Measurements from ENCODE around the gene AFG1L. TPM values are rescaled to one million over a fixed set of nuclear protein-coding genes. Genes with fewer than 3 reads are reported as not detected.

AFG1L gene
- total RNA-seq, 1 experiment from 2014 or later = 7.1 TPM

GRCh38 chr6:108563292-108563691, 268.4 kb downstream of the AFG1L start:
- CTCF ChIA-PET = no interaction called here
- no peak for DNase-seq
- peaks cover 67% of the 10 kb centered on the region for H3K36me3 Mint-ChIP-seq (ENCODE audit: insufficient read depth, unreplicated experiment)
- no peak for TF ChIP-seq CTCF (IDR thresholded peaks at IDR 0.05; ENCODE audit: unreplicated experiment)
- H3K9me3 Mint-ChIP-seq (ENCODE audit: low read depth, unreplicated experiment) = no peaks in the 10 kb centered on the region
- H3K4me1 Mint-ChIP-seq (ENCODE audit: low read depth, unreplicated experiment) = peaks cover 33% of the 10 kb centered on the region
- intact Hi-C loops (cut with micrococcal nuclease; ENCODE audit: unreplicated experiment) = loop anchor here (2.0 to 5.0 kb wide), 3 partner anchors 109 to 174 kb away; no protein-coding TSS in a partner anchor
- peak overlapping the region; percentile 94 for H3K4me3 Mint-ChIP-seq (ENCODE audit: low read depth, unreplicated experiment)
- peak overlapping the region; percentile 93 for H3K27ac Mint-ChIP-seq (ENCODE audit: unreplicated experiment)
- BruUV-seq (replicated peaks) = no TSS peak
- H3K27me3 Mint-ChIP-seq (ENCODE audit: unreplicated experiment) = no peaks in the 10 kb centered on the region

DNA sequence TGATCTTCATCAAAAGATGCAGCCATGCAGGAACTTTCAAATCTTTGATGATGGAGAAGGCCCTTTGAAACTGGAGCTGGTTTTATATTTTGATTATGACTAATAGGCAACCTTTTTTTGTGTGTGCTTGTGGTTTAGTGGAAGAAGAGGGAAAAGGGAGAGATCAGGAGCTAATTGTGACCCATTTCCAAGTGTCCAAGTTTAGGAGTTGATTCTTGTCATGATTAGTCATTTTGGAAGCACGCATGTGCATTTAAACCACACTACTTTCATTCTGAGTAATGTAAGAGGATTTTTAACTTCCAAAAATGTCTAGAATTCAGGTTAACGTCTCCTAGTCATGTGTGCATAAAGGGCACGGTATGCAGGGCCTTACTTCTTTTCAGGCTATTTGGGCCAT, 269.3 kb downstream of the AFG1L start:
- H3K27ac Mint-ChIP-seq (ENCODE audit: unreplicated experiment) = peak overlapping the region; percentile 45
- no peaks in the 10 kb centered on the region for H3K27me3 Mint-ChIP-seq (ENCODE audit: unreplicated experiment)
- no peak for DNase-seq
- peak overlapping the region; percentile 94 for H3K4me3 Mint-ChIP-seq (ENCODE audit: low read depth, unreplicated experiment)
- intact Hi-C loops (cut with micrococcal nuclease; ENCODE audit: unreplicated experiment) = loop anchor here (5.0 kb wide), 2 partner anchors 108 to 173 kb away; no protein-coding TSS in a partner anchor
- CTCF ChIA-PET = interaction anchor here (0.7 kb wide), 2 partner anchors 14 to 25 kb away, joined by 4 read pairs; no protein-coding TSS in a partner anchor
- no peaks in the 10 kb centered on the region for H3K9me3 Mint-ChIP-seq (ENCODE audit: low read depth, unreplicated experiment)
- TF ChIP-seq CTCF (IDR thresholded peaks at IDR 0.05; ENCODE audit: unreplicated experiment) = no peak
- H3K4me1 Mint-ChIP-seq (ENCODE audit: low read depth, unreplicated experiment) = peaks cover 37% of the 10 kb centered on the region
- BruUV-seq (replicated peaks) = TSS peak; percentile 13
- H3K36me3 Mint-ChIP-seq (ENCODE audit: insufficient read depth, unreplicated experiment) = peaks cover 60% of the 10 kb centered on the region

DNA sequence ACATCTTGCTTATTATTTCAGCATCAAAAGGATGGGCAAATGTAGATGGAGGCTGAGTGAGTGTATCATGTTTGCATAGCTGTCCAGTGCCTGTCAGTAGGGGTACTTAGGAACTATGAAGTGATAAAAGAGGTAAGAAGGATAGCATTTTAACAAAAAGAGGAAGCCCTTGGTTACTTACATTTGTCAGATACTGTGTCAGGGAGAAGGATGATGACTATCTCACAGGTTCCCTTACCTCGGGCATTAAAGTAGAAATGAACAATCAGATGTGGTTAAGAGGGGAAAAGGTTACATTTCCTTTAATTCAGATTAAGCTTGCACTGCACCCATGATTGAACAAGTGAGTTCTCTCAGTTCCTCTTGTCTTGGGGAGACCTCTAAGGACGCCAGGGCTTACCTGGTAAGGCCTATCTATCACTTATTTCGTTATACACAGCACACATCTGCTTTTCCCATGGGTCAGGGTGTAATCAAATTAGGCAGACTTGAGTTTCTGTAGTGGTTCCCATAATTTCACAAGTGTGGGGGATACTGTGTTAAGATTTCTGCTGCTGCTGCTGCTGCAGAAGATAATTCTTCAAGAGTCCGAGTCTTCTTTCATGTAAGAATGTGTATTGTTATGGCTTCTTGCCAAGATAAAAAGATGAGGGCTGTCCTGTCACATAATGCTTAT, 270.4 kb downstream of the AFG1L start:
- BruUV-seq (replicated peaks) = no TSS peak
- Mint-ChIP-seq H3K27ac (ENCODE audit: unreplicated experiment) (peak overlapping the region; percentile 77), H3K4me3 (ENCODE audit: low read depth, unreplicated experiment) (peak overlapping the region; percentile 94), H3K27me3 (ENCODE audit: unreplicated experiment) (no peaks in the 10 kb centered on the region), H3K9me3 (ENCODE audit: low read depth, unreplicated experiment) (no peaks in the 10 kb centered on the region), H3K4me1 (ENCODE audit: low read depth, unreplicated experiment) (peaks cover 37% of the 10 kb centered on the region), H3K36me3 (ENCODE audit: insufficient read depth, unreplicated experiment) (peaks cover 50% of the 10 kb centered on the region)
- CTCF ChIA-PET = no interaction called here
- no peak for TF ChIP-seq CTCF (IDR thresholded peaks at IDR 0.05; ENCODE audit: unreplicated experiment)
- DNase-seq = no peak
- intact Hi-C loops (cut with micrococcal nuclease; ENCODE audit: unreplicated experiment) = loop anchor here (5.0 kb wide), 1 partner anchor 42 kb away; no protein-coding TSS in a partner anchor

DNA sequence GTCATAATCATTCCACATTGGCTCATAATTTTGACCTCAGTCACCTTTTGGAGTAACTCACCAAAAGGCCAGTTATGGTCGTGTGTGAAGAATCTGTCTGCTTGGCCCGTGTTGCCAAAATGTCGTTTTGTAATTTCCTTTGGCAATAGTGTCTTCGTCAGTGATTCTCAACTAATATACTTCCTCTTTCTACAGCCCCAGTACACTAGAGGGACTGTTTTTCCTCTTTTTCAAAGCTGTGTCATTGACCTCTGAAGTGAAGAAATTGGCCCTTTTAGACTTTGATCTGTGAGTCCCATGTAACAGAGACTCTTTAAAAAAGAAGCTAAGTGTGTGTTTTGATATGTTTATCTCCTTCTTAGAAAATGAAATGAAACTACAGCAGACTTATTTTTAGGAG, 271.0 kb downstream of the AFG1L start:
- Mint-ChIP-seq H3K4me1 (ENCODE audit: low read depth, unreplicated experiment) (peaks cover 37% of the 10 kb centered on the region), H3K27me3 (ENCODE audit: unreplicated experiment) (no peaks in the 10 kb centered on the region), H3K9me3 (ENCODE audit: low read depth, unreplicated experiment) (no peaks in the 10 kb centered on the region), H3K36me3 (ENCODE audit: insufficient read depth, unreplicated experiment) (peaks cover 47% of the 10 kb centered on the region), H3K27ac (ENCODE audit: unreplicated experiment) (peak overlapping the region; percentile 70), H3K4me3 (ENCODE audit: low read depth, unreplicated experiment) (peak overlapping the region; percentile 94)
- no peak for DNase-seq
- TF ChIP-seq CTCF (IDR thresholded peaks at IDR 0.05; ENCODE audit: unreplicated experiment) = no peak
- no TSS peak for BruUV-seq (replicated peaks)
- CTCF ChIA-PET = interaction anchor here (0.8 kb wide), 1 partner anchor 24 kb away, joined by 3 read pairs; no protein-coding TSS in a partner anchor
- intact Hi-C loops (cut with micrococcal nuclease; ENCODE audit: unreplicated experiment) = loop anchor here (5.0 kb wide), 1 partner anchor 41 kb away; no protein-coding TSS in a partner anchor

Measured in Calu3 (cell line).